ENCODE results near the gene ARHGAP45. TPM values are rescaled to one million over a fixed set of nuclear protein-coding genes. Genes with fewer than 3 reads are reported as not detected.
A peak's percentile ranks its signal among the peaks of the same experiment; 100 is the strongest.

Gene ARHGAP45
- total RNA-seq, 3 donors from 2014 or later (not counting 1 experiment from before 2014, with no cell fraction given): 535 to 601 (median 560) TPM

GRCh38 chr19:1122021-1122971, 55.3 kb downstream of the ARHGAP45 start:
- H3K27me3 ChIP-seq (ENCODE audit: control insufficient read depth, insufficient read depth, low read length): no peaks in the 10 kb centered on the region
- intact Hi-C loops (cut with micrococcal nuclease): no loop called here
- Mint-ChIP-seq H3K9me3 (no peaks in the 10 kb centered on the region), H3K27ac (peak overlapping the region in 1 of 2 donors; percentile 52), H3K36me3 (no peaks in the 10 kb centered on the region), H3K4me3 (no peak overlapping the region), H3K4me1 (no peaks in the 10 kb centered on the region), H3K27me3 (ENCODE audit: low read depth in 2 of 2) (no peaks in the 10 kb centered on the region)
- no peak for DNase-seq
- no peaks in the 10 kb centered on the region for H3K9me3 ChIP-seq (ENCODE audit: control insufficient read depth, insufficient read depth, low read length)
- H3K27ac ChIP-seq (ENCODE audit: low read length): no peak overlapping the region
- TF ChIP-seq, protein P1, sequence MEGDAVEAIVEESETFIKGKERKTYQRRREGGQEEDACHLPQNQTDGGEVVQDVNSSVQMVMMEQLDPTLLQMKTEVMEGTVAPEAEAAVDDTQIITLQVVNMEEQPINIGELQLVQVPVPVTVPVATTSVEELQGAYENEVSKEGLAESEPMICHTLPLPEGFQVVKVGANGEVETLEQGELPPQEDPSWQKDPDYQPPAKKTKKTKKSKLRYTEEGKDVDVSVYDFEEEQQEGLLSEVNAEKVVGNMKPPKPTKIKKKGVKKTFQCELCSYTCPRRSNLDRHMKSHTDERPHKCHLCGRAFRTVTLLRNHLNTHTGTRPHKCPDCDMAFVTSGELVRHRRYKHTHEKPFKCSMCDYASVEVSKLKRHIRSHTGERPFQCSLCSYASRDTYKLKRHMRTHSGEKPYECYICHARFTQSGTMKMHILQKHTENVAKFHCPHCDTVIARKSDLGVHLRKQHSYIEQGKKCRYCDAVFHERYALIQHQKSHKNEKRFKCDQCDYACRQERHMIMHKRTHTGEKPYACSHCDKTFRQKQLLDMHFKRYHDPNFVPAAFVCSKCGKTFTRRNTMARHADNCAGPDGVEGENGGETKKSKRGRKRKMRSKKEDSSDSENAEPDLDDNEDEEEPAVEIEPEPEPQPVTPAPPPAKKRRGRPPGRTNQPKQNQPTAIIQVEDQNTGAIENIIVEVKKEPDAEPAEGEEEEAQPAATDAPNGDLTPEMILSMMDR (IDR thresholded peaks at IDR 0.05): no peak
- no peak for ATAC-seq
- H3K4me3 ChIP-seq (ENCODE audit: low read length): no peak overlapping the region
- 97% methylated on average over 63 of the region's 63 CpGs for WGBS (ENCODE audit: insufficient coverage)
- no peaks in the 10 kb centered on the region for H3K4me1 ChIP-seq (ENCODE audit: control insufficient read depth, insufficient read depth, low read length)
- H3K36me3 ChIP-seq (ENCODE audit: control insufficient read depth, insufficient read depth, low read length): peaks cover 77% of the 10 kb centered on the region

- no peaks in the 10 kb centered on the region for H3K4me1 Mint-ChIP-seq
- ATAC-seq (peak; percentile 24 to 48 (median 47)), DNase-seq (peak in 1 of 2 donors; percentile 30)
- Histone ChIP-seq H3K4me3 (ENCODE audit: low read length) (no peak overlapping the region), H3K27me3 (ENCODE audit: control insufficient read depth, insufficient read depth, low read length) (no peaks in the 10 kb centered on the region), H3K4me1 (ENCODE audit: control insufficient read depth, insufficient read depth, low read length) (no peaks in the 10 kb centered on the region), H3K9me3 (ENCODE audit: control insufficient read depth, insufficient read depth, low read length) (no peaks in the 10 kb centered on the region), H3K36me3 (ENCODE audit: control insufficient read depth, insufficient read depth, low read length) (peaks cover 73% of the 10 kb centered on the region), H3K27ac (ENCODE audit: low read length) (no peak overlapping the region)
- no peaks in the 10 kb centered on the region for H3K27me3 Mint-ChIP-seq (ENCODE audit: low read depth in 2 of 2)
- H3K4me3 Mint-ChIP-seq: no peak overlapping the region
- no peaks in the 10 kb centered on the region for H3K36me3 Mint-ChIP-seq
- WGBS (ENCODE audit: insufficient coverage): 84% methylated on average over 21 of the region's 21 CpGs
- no peaks in the 10 kb centered on the region for H3K9me3 Mint-ChIP-seq
- peak overlapping the region in 1 of 2 donors; percentile 52 for H3K27ac Mint-ChIP-seq
- intact Hi-C loops (cut with micrococcal nuclease): no loop called here
- TF ChIP-seq, protein P1 (IDR thresholded peaks at IDR 0.05): no peak
These were observed 56.0 kb downstream of the ARHGAP45 start for GRCh38 chr19:1122972-1123363.

GRCh38 chr19:1123381-1123780, 56.4 kb downstream of the ARHGAP45 start:
- no peak for DNase-seq
- 99% methylated on average over 20 of the region's 20 CpGs for WGBS (ENCODE audit: insufficient coverage)

More at GRCh38 chr19:1123381-1123780, 56.4 kb downstream of the ARHGAP45 start:
- no peaks in the 10 kb centered on the region for H3K9me3 ChIP-seq (ENCODE audit: control insufficient read depth, insufficient read depth, low read length)
- no peak overlapping the region for H3K27ac ChIP-seq (ENCODE audit: low read length)
- no peaks in the 10 kb centered on the region for H3K4me1 Mint-ChIP-seq
- no peaks in the 10 kb centered on the region for H3K36me3 Mint-ChIP-seq
- no peaks in the 10 kb centered on the region for H3K27me3 Mint-ChIP-seq (ENCODE audit: low read depth in 2 of 2)
- H3K27me3 ChIP-seq (ENCODE audit: control insufficient read depth, insufficient read depth, low read length): no peaks in the 10 kb centered on the region
- peak overlapping the region in 1 of 2 donors; percentile 52 for H3K27ac Mint-ChIP-seq
- no peak overlapping the region for H3K4me3 Mint-ChIP-seq
- H3K9me3 Mint-ChIP-seq: no peaks in the 10 kb centered on the region
- no peaks in the 10 kb centered on the region for H3K4me1 ChIP-seq (ENCODE audit: control insufficient read depth, insufficient read depth, low read length)
- intact Hi-C loops (cut with micrococcal nuclease): no loop called here
- peaks cover 71% of the 10 kb centered on the region for H3K36me3 ChIP-seq (ENCODE audit: control insufficient read depth, insufficient read depth, low read length)
- no peak overlapping the region for H3K4me3 ChIP-seq (ENCODE audit: low read length)
- TF ChIP-seq, protein P1 (IDR thresholded peaks at IDR 0.05): no peak
- no peak for ATAC-seq
